HCT116 (cell line): Measurements from ENCODE around the gene TVP23A. TPM values are rescaled to one million over a fixed set of nuclear protein-coding genes. Genes with fewer than 3 reads are reported as not detected.

Experiments
- ATAC-seq: fragments of 200-7000 bp; cut with Tn5 transposase; 2 replicates; pipeline ENCODE4 v1.9.1; 2020; ENCODE audit warnings: mild to moderate bottlenecking, moderate library complexity
- BruUV-seq: library from RNA; stranded (reverse); fragments of 400-500 nt; replicated peaks from 2 replicates; lab custom pipeline; 2021; lab: Mats Ljungman, UMichigan
- CTCF ChIA-PET: fragments of 300-600 bp; sonication (Branson Sonifier 250); formaldehyde crosslinking; loops from one replicate; lab custom pipeline; 2021; ENCODE audit warnings: antibody characterized with exemption; lab: Charles Lee
- POLR2A ChIA-PET: fragments of 300-600, 350-600 bp; sonication (Branson Sonifier 250); formaldehyde crosslinking; loops from one replicate; lab custom pipeline; 2021; ENCODE audit warnings: antibody characterized with exemption; lab: Charles Lee
- RAD21 ChIA-PET, 2 experiments: fragments of 300-600 bp; sonication (Branson Sonifier 250); formaldehyde crosslinking; loops; one replicate each; lab custom pipeline; 2023; ENCODE audit warnings: low total read pairs in 2 of 2; ENCODE audit not compliant: uncharacterized antibody in 2 of 2, unreplicated experiment in 2 of 2, low non-redundant PET in 1 of 2; lab: Charles Lee
- DNase-seq: peaks from one replicate; pipeline ENCODE4 v3.0.0-alpha.2; 2010; ENCODE audit warnings: low read depth, low spot score
- H2AFZ ChIP-seq: fragments of 200-600 bp; shearing (Covaris generic), sonication (generic); 2 replicates; pipeline ENCODE4 v1.6.1; 2017; ENCODE audit warnings: low read depth, mixed run types, mixed read lengths, antibody characterized with exemption, low read length; ENCODE audit not compliant: poor library complexity, severe bottlenecking
- H3K27ac ChIP-seq: 2 replicates; pipeline ENCODE4 v1.5.1; 2012; ENCODE audit warnings: low read depth, low read length
- H3K27me3 ChIP-seq: fragments of 200-600 bp; sonication (generic); 2 replicates; pipeline ENCODE4 v1.6.1; 2016; ENCODE audit warnings: mixed run types, low read length, mixed read lengths; ENCODE audit not compliant: insufficient read depth
- H3K36me3 ChIP-seq, 2 experiments: fragments of 200-500 bp in 1 of 2; fragments of 200-600 bp in 1 of 2; sonication (Bioruptor generic) in 1 of 2; sonication (generic) in 1 of 2; 2 replicates each; pipeline versions ENCODE4 v1.5.1 to v1.6.1; 2014 to 2016; ENCODE audit warnings: low read length in 2 of 2, inconsistent platforms in 1 of 2, mixed read lengths in 1 of 2, mixed run types in 1 of 2; ENCODE audit not compliant: insufficient read depth in 2 of 2, control insufficient read depth in 1 of 2
- H3K4me1 ChIP-seq, 2 experiments: fragments of 200-600 bp in 1 of 2; sonication (generic) in 1 of 2; 2 replicates each; pipeline versions ENCODE4 v1.5.1 to v1.6.1; 2012 to 2017; ENCODE audit warnings: low read length in 2 of 2, inconsistent platforms in 1 of 2, mild to moderate bottlenecking in 1 of 2, mixed read lengths in 1 of 2, mixed run types in 1 of 2, moderate library complexity in 1 of 2; ENCODE audit not compliant: insufficient read depth in 2 of 2, control insufficient read depth in 1 of 2
- H3K4me2 ChIP-seq: fragments of 200-600 bp; sonication (generic); 2 replicates; pipeline ENCODE4 v1.6.1; 2017; ENCODE audit warnings: mixed run types, low read length, mixed read lengths
- H3K4me3 ChIP-seq, 2 experiments: fragments of 200-600 bp in 1 of 2; sonication (generic) in 1 of 2; replicated peaks in 1 of 2; 2 replicates each; pipeline ENCODE4 v1.5.1; 2011 to 2016; ENCODE audit warnings: low read length in 2 of 2, control low read depth in 1 of 2, low read depth in 1 of 2, mild to moderate bottlenecking in 1 of 2, mixed read lengths in 1 of 2, mixed run types in 1 of 2
- H3K79me2 ChIP-seq: fragments of 200-600 bp; sonication (generic); 2 replicates; pipeline ENCODE4 v1.6.1; 2017; ENCODE audit warnings: mild to moderate bottlenecking, mixed run types, low read length, moderate library complexity, mixed read lengths; ENCODE audit not compliant: insufficient read depth
- H3K9ac ChIP-seq: fragments of 200-600 bp; sonication (generic); 2 replicates; pipeline ENCODE4 v1.6.1; 2016; ENCODE audit warnings: low read length, mixed read lengths
- H3K9me2 ChIP-seq: fragments of 200-600 bp; sonication (generic), shearing (Covaris generic); 2 replicates; pipeline ENCODE4 v1.6.1; 2017; ENCODE audit warnings: mixed run types, mild to moderate bottlenecking, moderate library complexity; ENCODE audit not compliant: insufficient read depth
- H3K9me3 ChIP-seq, 2 experiments: fragments of 200-500 bp in 1 of 2; fragments of 200-600 bp in 1 of 2; sonication (Bioruptor generic) in 1 of 2; sonication (generic) in 1 of 2; 2 replicates each; pipeline ENCODE4 v1.6.1; 2014 to 2017; ENCODE audit warnings: low read length in 2 of 2, mixed read lengths in 2 of 2, inconsistent platforms in 1 of 2, low read depth in 1 of 2, mild to moderate bottlenecking in 1 of 2, mixed run types in 1 of 2, moderate library complexity in 1 of 2; ENCODE audit not compliant: control insufficient read depth in 1 of 2, insufficient read depth in 1 of 2
- H4K20me1 ChIP-seq: fragments of 200-600 bp; sonication (generic), shearing (Covaris generic); 2 replicates; pipeline ENCODE4 v1.6.1; 2017; ENCODE audit warnings: mixed run types, mild to moderate bottlenecking, moderate library complexity; ENCODE audit not compliant: insufficient read depth
- CBX3 ChIP-seq: IDR thresholded peaks from 2 replicates; pipeline ENCODE4 v1.6.1; 2012; ENCODE audit warnings: low read depth
- EZH2 ChIP-seq: fragments of 200-600 bp; sonication (generic); IDR thresholded peaks from 2 replicates; pipeline ENCODE4 v1.6.1; 2017; ENCODE audit warnings: antibody characterized with exemption, mixed run types
- FOSL1 ChIP-seq: IDR thresholded peaks from 2 replicates; pipeline ENCODE4 v1.6.1; 2012; ENCODE audit warnings: low read depth
- JUND ChIP-seq: IDR thresholded peaks from 2 replicates; pipeline ENCODE4 v1.6.1; 2012
- POLR2AphosphoS5 ChIP-seq: IDR thresholded peaks from 2 replicates; pipeline ENCODE4 v1.6.1; 2011; ENCODE audit warnings: mild to moderate bottlenecking, low read depth, low read length, moderate library complexity
- SP1 ChIP-seq: IDR thresholded peaks from 2 replicates; pipeline ENCODE4 v1.6.1; 2012; ENCODE audit warnings: low read depth
- TCF7L2 ChIP-seq: IDR thresholded peaks from 2 replicates; pipeline ENCODE4 v1.7.0; 2011; ENCODE audit warnings: borderline replicate concordance, inconsistent platforms; ENCODE audit not compliant: insufficient read depth, insufficient read length; ENCODE audit errors: extremely low read depth
- intact Hi-C: fragments of 100-400 bp; cut with micrococcal nuclease; formaldehyde crosslinking; loops from 2 replicates; pipeline ENCODE4 v1.10.0; 2022
- total RNA-seq: library from RNA; stranded (reverse); gene quantifications from one replicate; pipeline ENCODE4 v1.2.1, GENCODE V29; 2021; ENCODE audit not compliant: unreplicated experiment
- TF ChIP-seq, protein P1 (sequence below): IDR thresholded peaks from 2 replicates; pipeline ENCODE4 v1.6.1; 2012; ENCODE audit warnings: low read depth

TVP23A gene
- total RNA-seq, 1 experiment from 2014 or later, result not detected

DNA sequence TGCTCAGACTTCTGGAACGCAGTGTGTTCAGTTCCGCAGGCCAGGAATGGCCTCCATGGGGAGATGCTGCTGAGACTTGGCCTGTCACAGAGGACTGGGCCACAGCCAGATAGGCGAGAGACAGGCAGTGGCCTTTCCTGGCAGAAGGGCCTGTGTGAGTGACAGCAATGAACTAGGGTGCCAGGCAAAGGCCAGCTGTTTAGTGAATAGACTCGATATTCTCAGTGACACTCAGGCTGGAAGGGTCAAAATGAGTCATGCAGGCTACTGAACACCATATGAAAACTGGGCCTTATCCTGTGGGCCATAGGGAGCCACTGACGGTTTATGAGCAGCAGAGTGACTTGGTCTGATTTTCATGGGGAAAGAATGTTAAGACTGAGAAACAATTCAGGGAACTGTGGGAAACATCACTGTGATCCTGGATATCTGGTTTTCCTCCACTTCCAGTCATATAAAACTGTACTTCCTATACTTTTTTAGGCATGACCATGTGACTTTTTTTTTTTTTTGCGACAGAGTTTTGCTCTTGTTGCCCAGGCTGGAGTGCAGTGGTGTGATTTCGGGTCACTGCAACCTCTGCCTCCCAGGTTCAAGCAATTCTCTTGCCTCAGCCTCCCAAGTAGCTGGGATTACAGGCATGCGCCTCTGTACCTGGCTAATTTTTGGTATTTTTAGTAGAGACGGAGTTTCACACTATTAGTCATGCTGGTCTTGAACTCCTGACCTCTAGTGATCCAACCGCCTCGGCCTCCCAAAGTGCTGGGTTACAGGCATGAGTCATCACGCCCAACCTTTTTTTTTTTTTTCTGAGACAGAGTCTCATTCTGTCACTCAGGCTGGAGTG, 80.1 kb downstream of the TVP23A start:
- Histone ChIP-seq H3K4me2 (peak overlapping the region; percentile 70), H3K4me3 (peak overlapping the region; percentile 6 to 34), H3K79me2 (no peaks in the 10 kb centered on the region), H3K27ac (peak overlapping the region; percentile 69), H4K20me1 (no peaks in the 10 kb centered on the region), H2AFZ (no peak overlapping the region), H3K27me3 (no peaks in the 10 kb centered on the region), H3K9ac (peak overlapping the region; percentile 44), H3K4me1 (peaks cover 26 to 45% of the 10 kb centered on the region in 2 experiments), H3K9me2 (no peaks in the 10 kb centered on the region), H3K36me3 (no peaks in the 10 kb centered on the region), H3K9me3 (no peaks in the 10 kb centered on the region)
- peak; percentile 79 for DNase-seq
- ChIA-PET RAD21 (interaction anchor here (1.0 to 1.2 kb wide), 3 partner anchors 180 to 223 kb away, joined by 3 to 7 read pairs (median 4); no protein-coding TSS in a partner anchor), POLR2A (interaction anchor here (0.7 kb wide), 1 partner anchor 204 kb away, joined by 3 read pairs; the partner anchor contains the start of gene DEXI), CTCF (interaction anchor here (1.6 to 4.6 kb wide), 6 partner anchors 158 to 229 kb away, joined by 4 to 69 read pairs (median 10); partner anchors contain the start of gene EMP2)
- TF ChIP-seq JUND (peak; percentile 85), SP1 (peak; percentile 69; the same call in 1 of the 2 replicates), TCF7L2 (peak; percentile 59), FOSL1 (peak; percentile 87), CBX3 (peak; percentile 13; the same call in 1 of the 2 replicates), EZH2 (no peak), POLR2AphosphoS5 (peak; percentile 22; the same call in 1 of the 2 replicates)
- TF ChIP-seq, protein P1, sequence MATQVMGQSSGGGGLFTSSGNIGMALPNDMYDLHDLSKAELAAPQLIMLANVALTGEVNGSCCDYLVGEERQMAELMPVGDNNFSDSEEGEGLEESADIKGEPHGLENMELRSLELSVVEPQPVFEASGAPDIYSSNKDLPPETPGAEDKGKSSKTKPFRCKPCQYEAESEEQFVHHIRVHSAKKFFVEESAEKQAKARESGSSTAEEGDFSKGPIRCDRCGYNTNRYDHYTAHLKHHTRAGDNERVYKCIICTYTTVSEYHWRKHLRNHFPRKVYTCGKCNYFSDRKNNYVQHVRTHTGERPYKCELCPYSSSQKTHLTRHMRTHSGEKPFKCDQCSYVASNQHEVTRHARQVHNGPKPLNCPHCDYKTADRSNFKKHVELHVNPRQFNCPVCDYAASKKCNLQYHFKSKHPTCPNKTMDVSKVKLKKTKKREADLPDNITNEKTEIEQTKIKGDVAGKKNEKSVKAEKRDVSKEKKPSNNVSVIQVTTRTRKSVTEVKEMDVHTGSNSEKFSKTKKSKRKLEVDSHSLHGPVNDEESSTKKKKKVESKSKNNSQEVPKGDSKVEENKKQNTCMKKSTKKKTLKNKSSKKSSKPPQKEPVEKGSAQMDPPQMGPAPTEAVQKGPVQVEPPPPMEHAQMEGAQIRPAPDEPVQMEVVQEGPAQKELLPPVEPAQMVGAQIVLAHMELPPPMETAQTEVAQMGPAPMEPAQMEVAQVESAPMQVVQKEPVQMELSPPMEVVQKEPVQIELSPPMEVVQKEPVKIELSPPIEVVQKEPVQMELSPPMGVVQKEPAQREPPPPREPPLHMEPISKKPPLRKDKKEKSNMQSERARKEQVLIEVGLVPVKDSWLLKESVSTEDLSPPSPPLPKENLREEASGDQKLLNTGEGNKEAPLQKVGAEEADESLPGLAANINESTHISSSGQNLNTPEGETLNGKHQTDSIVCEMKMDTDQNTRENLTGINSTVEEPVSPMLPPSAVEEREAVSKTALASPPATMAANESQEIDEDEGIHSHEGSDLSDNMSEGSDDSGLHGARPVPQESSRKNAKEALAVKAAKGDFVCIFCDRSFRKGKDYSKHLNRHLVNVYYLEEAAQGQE, result no peak
- peak; percentile 64 for ATAC-seq
- BruUV-seq, result no TSS peak
- intact Hi-C loops, result loop anchor here (5.0 to 10.0 kb wide), 3 partner anchors 156 to 1594 kb away; partner anchors contain the start of gene EMP2
